Activated T-helper 2 cell treated with anti-CD3 and anti-CD28 coated beads, Interferon-gamma antibody, Interleukin-2, Interleukin-4, amounts not matched to agents 10 μg/mL and 5 μg/mL and 100 μg/mL, durations not matched to agents 14 hours and 24 hours and 36 hours (primary cell): ENCODE measurements around the gene OSGIN1. TPM values are rescaled to one million over a fixed set of nuclear protein-coding genes. Genes with fewer than 3 reads are reported as not detected.

Source experiments
- DNase-seq: peaks from one replicate; pipeline ENCODE4 v3.0.0; 2021; ENCODE audit warnings: low spot score
- H3K27ac Mint-ChIP-seq: one replicate; pipeline ENCODE4 v1.8.0; 2021; ENCODE audit warnings: mixed read lengths
- H3K27me3 Mint-ChIP-seq: one replicate; pipeline ENCODE4 v1.8.0; 2021; ENCODE audit warnings: low read depth, mixed read lengths
- H3K36me3 Mint-ChIP-seq: one replicate; pipeline ENCODE4 v1.8.0; 2021; ENCODE audit warnings: low read depth, mixed read lengths
- H3K4me1 Mint-ChIP-seq: one replicate; pipeline ENCODE4 v1.8.0; 2021; ENCODE audit warnings: low read depth, mixed read lengths
- H3K4me3 Mint-ChIP-seq: one replicate; pipeline ENCODE4 v1.8.0; 2021; ENCODE audit warnings: low read depth, mild to moderate bottlenecking, moderate library complexity, mixed read lengths
- H3K9me3 Mint-ChIP-seq: one replicate; pipeline ENCODE4 v1.8.0; 2021; ENCODE audit warnings: mixed read lengths
- intact Hi-C: fragments of 100-400 bp; cut with micrococcal nuclease; formaldehyde crosslinking; loops from one replicate; pipeline ENCODE4 v1.15.1; 2023
- total RNA-seq: library from RNA; stranded (reverse); gene quantifications from 2 replicates; pipeline ENCODE4 v1.2.3, GENCODE V29; 2022

The OSGIN1 gene
- total RNA-seq, 1 donor from 2014 or later: 2.1 TPM

- intact Hi-C loops: no loop called here
- Mint-ChIP-seq H3K27ac (no peak overlapping the region), H3K27me3 (peaks cover 1% of the 10 kb centered on the region), H3K9me3 (no peaks in the 10 kb centered on the region), H3K4me1 (peaks cover 3% of the 10 kb centered on the region), H3K4me3 (no peak overlapping the region), H3K36me3 (no peaks in the 10 kb centered on the region)
- no peak for DNase-seq
These were observed 6.8 kb downstream of the OSGIN1 start for GRCh38 chr16:83959656-83960434.

GRCh38 chr16:83960521-83961249 lies 7.6 kb downstream of the OSGIN1 start:
- no peaks in the 10 kb centered on the region for H3K9me3 Mint-ChIP-seq
- no peak overlapping the region for H3K4me3 Mint-ChIP-seq
- H3K27ac Mint-ChIP-seq: no peak overlapping the region
- intact Hi-C loops: no loop called here
- DNase-seq: no peak
- H3K36me3 Mint-ChIP-seq: no peaks in the 10 kb centered on the region
- H3K27me3 Mint-ChIP-seq: no peaks in the 10 kb centered on the region
- peaks cover 3% of the 10 kb centered on the region for H3K4me1 Mint-ChIP-seq

GRCh38 chr16:83961591-83961990 lies 8.6 kb downstream of the OSGIN1 start:
- no peak for DNase-seq
- Mint-ChIP-seq H3K27ac (no peak overlapping the region), H3K36me3 (no peaks in the 10 kb centered on the region), H3K4me3 (no peak overlapping the region), H3K9me3 (no peaks in the 10 kb centered on the region), H3K4me1 (peaks cover 2% of the 10 kb centered on the region), H3K27me3 (no peaks in the 10 kb centered on the region)
- intact Hi-C loops: no loop called here

GRCh38 chr16:83963277-83964119 lies 10.5 kb downstream of the OSGIN1 start:
- Mint-ChIP-seq H3K27me3 (peaks cover 3% of the 10 kb centered on the region), H3K4me1 (peaks cover 1% of the 10 kb centered on the region), H3K4me3 (no peak overlapping the region), H3K27ac (no peak overlapping the region), H3K9me3 (no peaks in the 10 kb centered on the region), H3K36me3 (no peaks in the 10 kb centered on the region)
- intact Hi-C loops: no loop called here
- DNase-seq: no peak

GRCh38 chr16:83964684-83965443 lies 11.8 kb downstream of the OSGIN1 start:
- Mint-ChIP-seq H3K9me3 (no peaks in the 10 kb centered on the region), H3K4me1 (peaks cover under 1% of the 10 kb centered on the region), H3K36me3 (no peaks in the 10 kb centered on the region), H3K27me3 (peaks cover 9% of the 10 kb centered on the region), H3K27ac (no peak overlapping the region), H3K4me3 (no peak overlapping the region)
- DNase-seq: no peak
- intact Hi-C loops: no loop called here

GRCh38 chr16:83965444-83966152 lies 12.6 kb downstream of the OSGIN1 start:
- no peak overlapping the region for H3K4me3 Mint-ChIP-seq
- peaks cover 13% of the 10 kb centered on the region for H3K27me3 Mint-ChIP-seq
- H3K9me3 Mint-ChIP-seq: no peaks in the 10 kb centered on the region
- no peak overlapping the region for H3K27ac Mint-ChIP-seq
- H3K36me3 Mint-ChIP-seq: no peaks in the 10 kb centered on the region
- H3K4me1 Mint-ChIP-seq: no peaks in the 10 kb centered on the region
- intact Hi-C loops: no loop called here
- no peak for DNase-seq

- no peak for DNase-seq
- H3K27me3 Mint-ChIP-seq: peaks cover 13% of the 10 kb centered on the region
- H3K4me3 Mint-ChIP-seq: no peak overlapping the region
- no peaks in the 10 kb centered on the region for H3K36me3 Mint-ChIP-seq
- intact Hi-C loops: no loop called here
- no peaks in the 10 kb centered on the region for H3K9me3 Mint-ChIP-seq
- no peaks in the 10 kb centered on the region for H3K4me1 Mint-ChIP-seq
- no peak overlapping the region for H3K27ac Mint-ChIP-seq
These were observed 13.2 kb downstream of the OSGIN1 start for GRCh38 chr16:83966153-83966696.

GRCh38 chr16:83967091-83967490 lies 14.1 kb downstream of the OSGIN1 start:
- Mint-ChIP-seq H3K36me3 (no peaks in the 10 kb centered on the region), H3K27ac (no peak overlapping the region), H3K4me3 (no peak overlapping the region), H3K27me3 (peaks cover 13% of the 10 kb centered on the region), H3K4me1 (no peaks in the 10 kb centered on the region), H3K9me3 (no peaks in the 10 kb centered on the region)
- intact Hi-C loops: no loop called here
- DNase-seq: no peak

- Mint-ChIP-seq H3K27me3 (peaks cover 13% of the 10 kb centered on the region), H3K4me3 (no peak within 1 kb of the TSS), H3K9me3 (no peaks in the 10 kb centered on the region), H3K27ac (no peak within 1 kb of the TSS), H3K4me1 (no peaks in the 10 kb centered on the region), H3K36me3 (no peaks in the 10 kb centered on the region)
- intact Hi-C loops: no loop called here
- DNase-seq: no peak
These were observed 14.8 kb downstream of the OSGIN1 start, which contains the start of gene NECAB2 for GRCh38 chr16:83967838-83968305. Gene NECAB2 (plus strand): TSS chr16:83968244. CDS start chr16:83968649, 405 bp downstream.

GRCh38 chr16:83968306-83968851 lies 15.3 kb downstream of the OSGIN1 start:
- no peak for DNase-seq
- no peak overlapping the region for H3K27ac Mint-ChIP-seq
- no peaks in the 10 kb centered on the region for H3K4me1 Mint-ChIP-seq
- no peaks in the 10 kb centered on the region for H3K9me3 Mint-ChIP-seq
- H3K27me3 Mint-ChIP-seq: peaks cover 13% of the 10 kb centered on the region
- H3K4me3 Mint-ChIP-seq: no peak overlapping the region
- H3K36me3 Mint-ChIP-seq: no peaks in the 10 kb centered on the region
- intact Hi-C loops: no loop called here

GRCh38 chr16:83968891-83969649 lies 16.0 kb downstream of the OSGIN1 start:
- intact Hi-C loops: no loop called here
- Mint-ChIP-seq H3K4me1 (no peaks in the 10 kb centered on the region), H3K27ac (no peak overlapping the region), H3K36me3 (no peaks in the 10 kb centered on the region), H3K27me3 (peaks cover 13% of the 10 kb centered on the region), H3K9me3 (no peaks in the 10 kb centered on the region), H3K4me3 (no peak overlapping the region)
- no peak for DNase-seq
